Transverse colon (tissue), 4 donors: Measurements from ENCODE around the gene IER3. TPM values are rescaled to one million over a fixed set of nuclear protein-coding genes. Genes with fewer than 3 reads are reported as not detected.

ENCODE experiments used
- DNase-seq: peaks from one replicate; pipeline ENCODE4 v3.0.0-alpha.2; 2019
- H3K27ac ChIP-seq, 4 donors: fragments of 200-600 bp; sonication (generic); 2 replicates each; pipeline ENCODE4 v1.5.1; 2016 to 2018; ENCODE audit warnings: inconsistent platforms in 4 of 4
- H3K27me3 ChIP-seq: fragments of 200-600 bp; sonication (generic); 2 replicates; pipeline ENCODE4 v1.5.1; 2017; ENCODE audit warnings: inconsistent platforms
- H3K36me3 ChIP-seq, 4 donors: fragments of 200-600 bp; sonication (generic); 2 replicates each; pipeline ENCODE4 v1.5.1; 2017 to 2019; ENCODE audit warnings: inconsistent platforms in 4 of 4
- H3K4me1 ChIP-seq, 4 donors: fragments of 200-600 bp; sonication (generic); 2 replicates each; pipeline ENCODE4 v1.5.1; 2017 to 2020; ENCODE audit warnings: inconsistent platforms in 4 of 4
- H3K4me3 ChIP-seq, 4 donors: fragments of 200-600 bp; sonication (generic); 1 replicate in 1 of 4; 2 replicates in 3 of 4; pipeline versions ENCODE4 v1.5.1 to v1.6.1; 2017 to 2019; ENCODE audit warnings: inconsistent platforms in 4 of 4
- H3K9me3 ChIP-seq, 2 donors: fragments of 200-600 bp; sonication (generic); 2 replicates each; pipeline ENCODE4 v1.5.1; 2017 to 2019; ENCODE audit warnings: inconsistent platforms in 2 of 2
- EP300 ChIP-seq: sonication (generic); formaldehyde crosslinking; IDR thresholded peaks from one replicate; pipeline ENCODE4 v1.6.1; 2017; ENCODE audit warnings: antibody characterized with exemption, low read depth
- POLR2A ChIP-seq: fragments of 450-650 bp; IDR thresholded peaks from one replicate; pipeline ENCODE4 v1.6.1; 2016; ENCODE audit warnings: antibody characterized with exemption, mild to moderate bottlenecking, moderate library complexity
- POLR2AphosphoS5 ChIP-seq, 3 donors: sonication (generic); formaldehyde crosslinking; IDR thresholded peaks; one replicate each; pipeline ENCODE4 v1.6.1; 2016; ENCODE audit warnings: antibody characterized with exemption in 3 of 3
- WGBS, 2 donors: methylation state at CpG; one replicate each; pipeline ENCODE4 v1.1.5; 2018; ENCODE audit warnings: low coverage in 1 of 2; 5-methylcytosine and 5-hydroxymethylcytosine counted together
- in situ Hi-C, 4 donors: fragments of 200-750 bp; cut with MboI; loops; one replicate each; pipeline versions ENCODE4 v1.15.0 to v1.15.1; 2017; ENCODE audit warnings: low sequenced_read_pairs in 3 of 4, low pct_ligation_motif_present in 1 of 4, low pct_unique_long_range_greater_than_20kb in 1 of 4
- intact Hi-C: fragments of 100-400 bp; cut with DNase I; formaldehyde crosslinking; loops from one replicate; pipeline ENCODE4 v1.15.1; 2023; ENCODE audit warnings: low total_unique reads
- total RNA-seq, 4 donors: library from RNA; depleted of rRNA; stranded (reverse); fragments of >200 nt; gene quantifications; one replicate each; pipeline ENCODE4 v1.1.0, GENCODE V29; 2016
- TF ChIP-seq, protein P1 (sequence below), 5 experiments: fragments of 200-600 bp in 3 of 5; fragments of 450-650 bp in 2 of 5; sonication (generic) in 3 of 5; IDR thresholded peaks; 1 replicate in 2 of 5; 2 replicates in 3 of 5; pipeline ENCODE4 v1.5.1; 2016 to 2017; ENCODE audit warnings: antibody characterized with exemption in 5 of 5, inconsistent platforms in 3 of 5, mild to moderate bottlenecking in 2 of 5, moderate library complexity in 1 of 5

Gene IER3
- total RNA-seq, 4 donors from 2014 or later: 21.1 to 100 (median 84.6) TPM

GRCh38 chr6:30752157-30752927, 8.0 kb upstream of the IER3 start:
- H3K27me3 ChIP-seq: no peaks in the 10 kb centered on the region
- H3K4me3 ChIP-seq: no peak overlapping the region
- intact Hi-C loops: no loop called here
- no peaks in the 10 kb centered on the region for H3K36me3 ChIP-seq
- TF ChIP-seq POLR2AphosphoS5 (IDR thresholded peaks at IDR 0.05) (peak; percentile 71 to 86 (median 77)), POLR2A (no peak), EP300 (peak; percentile 65)
- TF ChIP-seq, protein P1, sequence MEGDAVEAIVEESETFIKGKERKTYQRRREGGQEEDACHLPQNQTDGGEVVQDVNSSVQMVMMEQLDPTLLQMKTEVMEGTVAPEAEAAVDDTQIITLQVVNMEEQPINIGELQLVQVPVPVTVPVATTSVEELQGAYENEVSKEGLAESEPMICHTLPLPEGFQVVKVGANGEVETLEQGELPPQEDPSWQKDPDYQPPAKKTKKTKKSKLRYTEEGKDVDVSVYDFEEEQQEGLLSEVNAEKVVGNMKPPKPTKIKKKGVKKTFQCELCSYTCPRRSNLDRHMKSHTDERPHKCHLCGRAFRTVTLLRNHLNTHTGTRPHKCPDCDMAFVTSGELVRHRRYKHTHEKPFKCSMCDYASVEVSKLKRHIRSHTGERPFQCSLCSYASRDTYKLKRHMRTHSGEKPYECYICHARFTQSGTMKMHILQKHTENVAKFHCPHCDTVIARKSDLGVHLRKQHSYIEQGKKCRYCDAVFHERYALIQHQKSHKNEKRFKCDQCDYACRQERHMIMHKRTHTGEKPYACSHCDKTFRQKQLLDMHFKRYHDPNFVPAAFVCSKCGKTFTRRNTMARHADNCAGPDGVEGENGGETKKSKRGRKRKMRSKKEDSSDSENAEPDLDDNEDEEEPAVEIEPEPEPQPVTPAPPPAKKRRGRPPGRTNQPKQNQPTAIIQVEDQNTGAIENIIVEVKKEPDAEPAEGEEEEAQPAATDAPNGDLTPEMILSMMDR (IDR thresholded peaks at IDR 0.05): no peak
- H3K9me3 ChIP-seq: no peaks in the 10 kb centered on the region
- 46 to 50% methylated on average over 2 to 12 of the region's 12 CpGs for WGBS, 2 donors
- peak overlapping the region; percentile 82 to 88 (median 86) for H3K27ac ChIP-seq
- in situ Hi-C loops: no loop called here
- peak; percentile 78 for DNase-seq
- peaks cover 26 to 53% (median 49%) of the 10 kb centered on the region in 4 donors for H3K4me1 ChIP-seq

- peak overlapping the region; percentile 82 to 88 (median 86) for H3K27ac ChIP-seq
- in situ Hi-C loops: no loop called here
- no peaks in the 10 kb centered on the region for H3K36me3 ChIP-seq
- H3K27me3 ChIP-seq: no peaks in the 10 kb centered on the region
- no peaks in the 10 kb centered on the region for H3K9me3 ChIP-seq
- no peak for DNase-seq
- H3K4me1 ChIP-seq: peaks cover 26 to 63% (median 54%) of the 10 kb centered on the region in 4 donors
- intact Hi-C loops: no loop called here
- TF ChIP-seq, protein P1 (IDR thresholded peaks at IDR 0.05): no peak
- TF ChIP-seq POLR2AphosphoS5 (IDR thresholded peaks at IDR 0.05) (no peak), EP300 (no peak), POLR2A (no peak)
- no peak overlapping the region for H3K4me3 ChIP-seq
Measured at GRCh38 chr6:30750379-30750668, 6.0 kb upstream of the IER3 start.

- H3K27ac ChIP-seq: peak overlapping the region; percentile 82 to 88 (median 86)
- H3K9me3 ChIP-seq: no peaks in the 10 kb centered on the region
- H3K36me3 ChIP-seq: no peaks in the 10 kb centered on the region
- in situ Hi-C loops: loop anchor here in 2 of 4 donors (10.0 to 25.0 kb wide), 2 partner anchors 75 to 138 kb away; partner anchors contain the start of gene DDR1 (in 2 of the 2)
- TF ChIP-seq POLR2AphosphoS5 (IDR thresholded peaks at IDR 0.05) (peak; percentile 39 to 82 (median 54)), EP300 (no peak), POLR2A (peak; percentile 48)
- TF ChIP-seq, protein P1 (IDR thresholded peaks at IDR 0.05): peak in 2 of 5 experiments; percentile 50 to 60
- peaks cover 28 to 69% (median 58%) of the 10 kb centered on the region in 4 donors for H3K4me1 ChIP-seq
- H3K4me3 ChIP-seq: no peak overlapping the region
- WGBS, 2 donors: 28 to 64% methylated on average over 2 to 11 of the region's 12 CpGs
- intact Hi-C loops: no loop called here
- DNase-seq: peak; percentile 85
- H3K27me3 ChIP-seq: no peaks in the 10 kb centered on the region
Measured at GRCh38 chr6:30749554-30750378, 5.4 kb upstream of the IER3 start.
